SK-N-SH (cell line): ENCODE data around the gene DIAPH1.

Experiments used
- CTCF ChIP-seq: fragments of 200-600 bp; sonication (generic); IDR thresholded peaks from 2 replicates; pipeline ENCODE4 v1.6.1; 2017; ENCODE audit warnings: antibody characterized with exemption, mild to moderate bottlenecking, moderate library complexity
- EZH2phosphoT487 ChIP-seq: fragments of 200-600 bp; sonication (generic); IDR thresholded peaks from 2 replicates; pipeline ENCODE4 v1.6.1; 2017; ENCODE audit warnings: low read depth, mixed run types, mild to moderate bottlenecking, antibody characterized with exemption, moderate library complexity, borderline replicate concordance
- POLR2AphosphoS5 ChIP-seq: IDR thresholded peaks from 2 replicates; pipeline ENCODE4 v1.6.1; 2012; ENCODE audit warnings: low read depth, low read length
- TAF1 ChIP-seq: IDR thresholded peaks from 2 replicates; pipeline ENCODE4 v1.6.1; 2012; ENCODE audit warnings: low read depth, mild to moderate bottlenecking, low read length, moderate library complexity, borderline replicate concordance
- YY1 ChIP-seq: IDR thresholded peaks from 2 replicates; pipeline ENCODE4 v1.4.0; 2012; ENCODE audit warnings: low read depth, mild to moderate bottlenecking

GRCh38 chr5:141510850-141511601 lies 107.8 kb downstream of the DIAPH1 start:
- TF ChIP-seq CTCF (no peak), EZH2phosphoT487 (no peak), YY1 (no peak), POLR2AphosphoS5 (no peak), TAF1 (no peak)
